HuH-7.5 (cell line): ENCODE measurements around the gene MBNL1.
A peak's percentile ranks its signal among the peaks of the same experiment; 100 is the strongest.
"Not testable (repeated sequence)": the region's sequence is repeated elsewhere in the genome, so short reads cannot be mapped to it uniquely, and the experiment has no call there.

Experiments used
- DNase-seq: peaks from one replicate; pipeline ENCODE4 v3.0.0; 2011; ENCODE audit warnings: low spot score

The MBNL1 gene

GRCh38 chr3:152379415-152380042 lies 110.8 kb downstream of the MBNL1 start:
- no peak for DNase-seq

- DNase-seq, result no peak
These were observed 111.3 kb downstream of the MBNL1 start for GRCh38 chr3:152380043-152380442.

- DNase-seq, result no peak
These were observed 113.2 kb downstream of the MBNL1 start for GRCh38 chr3:152381881-152382295.

- no peak for DNase-seq
These were observed 113.8 kb downstream of the MBNL1 start for GRCh38 chr3:152382312-152383135.

- DNase-seq, result no peak
These were observed 114.4 kb downstream of the MBNL1 start for GRCh38 chr3:152383136-152383606.

GRCh38 chr3:152384412-152384811 lies 115.7 kb downstream of the MBNL1 start:
- DNase-seq, result no peak

GRCh38 chr3:152385761-152386160 lies 117.0 kb downstream of the MBNL1 start:
- DNase-seq, result peak; percentile 5

- DNase-seq, result no peak
These were observed 117.5 kb downstream of the MBNL1 start for GRCh38 chr3:152386208-152386607.

GRCh38 chr3:152388631-152389030 lies 119.9 kb downstream of the MBNL1 start:
- no peak for DNase-seq

GRCh38 chr3:152389316-152389934 lies 120.7 kb downstream of the MBNL1 start:
- no peak for DNase-seq

- DNase-seq, result no peak
These were observed 121.9 kb downstream of the MBNL1 start for GRCh38 chr3:152390647-152391046.

GRCh38 chr3:152391671-152392070 lies 122.9 kb downstream of the MBNL1 start:
- DNase-seq, result no peak

GRCh38 chr3:152392272-152392880 lies 123.6 kb downstream of the MBNL1 start:
- DNase-seq, result no peak

GRCh38 chr3:152394246-152394645 lies 125.5 kb downstream of the MBNL1 start:
- DNase-seq, result no peak

GRCh38 chr3:152395764-152396163 lies 127.0 kb downstream of the MBNL1 start:
- DNase-seq, result no peak

GRCh38 chr3:152396867-152397266 lies 128.1 kb downstream of the MBNL1 start:
- no peak for DNase-seq

- DNase-seq, result not testable (repeated sequence)
These were observed 128.6 kb downstream of the MBNL1 start for GRCh38 chr3:152397348-152397747.

GRCh38 chr3:152398495-152398894 lies 129.8 kb downstream of the MBNL1 start:
- no peak for DNase-seq

GRCh38 chr3:152399374-152399773 lies 130.6 kb downstream of the MBNL1 start:
- DNase-seq, result no peak

- no peak for DNase-seq
These were observed 132.2 kb downstream of the MBNL1 start for GRCh38 chr3:152400887-152401286.

- DNase-seq, result no peak
These were observed 134.1 kb downstream of the MBNL1 start for GRCh38 chr3:152402695-152403451.

GRCh38 chr3:152403632-152404066 lies 134.9 kb downstream of the MBNL1 start:
- DNase-seq, result no peak
